GM13977 (cell line): ENCODE results near the gene CCDC24.

ENCODE experiments used
- DNase-seq: peaks from one replicate; pipeline ENCODE4 v3.0.0; 2012; ENCODE audit warnings: low spot score
- in situ Hi-C: fragments of 300-500 bp; cut with MboI; formaldehyde crosslinking; loops from one replicate; pipeline ENCODE4 v1.12.0; 2022; ENCODE audit warnings: low sequenced_read_pairs, low pct_unique_long_range_greater_than_20kb, mixed read lengths, inconsistent platforms; ENCODE audit not compliant: unreplicated experiment
- TF ChIP-seq, protein P1 (sequence below): IDR thresholded peaks from 2 replicates; pipeline ENCODE4 v1.5.1; 2012; ENCODE audit warnings: mild to moderate bottlenecking, control low read depth; ENCODE audit not compliant: insufficient read depth; ENCODE audit errors: extremely low read depth, missing control alignments

CCDC24 gene

DNA sequence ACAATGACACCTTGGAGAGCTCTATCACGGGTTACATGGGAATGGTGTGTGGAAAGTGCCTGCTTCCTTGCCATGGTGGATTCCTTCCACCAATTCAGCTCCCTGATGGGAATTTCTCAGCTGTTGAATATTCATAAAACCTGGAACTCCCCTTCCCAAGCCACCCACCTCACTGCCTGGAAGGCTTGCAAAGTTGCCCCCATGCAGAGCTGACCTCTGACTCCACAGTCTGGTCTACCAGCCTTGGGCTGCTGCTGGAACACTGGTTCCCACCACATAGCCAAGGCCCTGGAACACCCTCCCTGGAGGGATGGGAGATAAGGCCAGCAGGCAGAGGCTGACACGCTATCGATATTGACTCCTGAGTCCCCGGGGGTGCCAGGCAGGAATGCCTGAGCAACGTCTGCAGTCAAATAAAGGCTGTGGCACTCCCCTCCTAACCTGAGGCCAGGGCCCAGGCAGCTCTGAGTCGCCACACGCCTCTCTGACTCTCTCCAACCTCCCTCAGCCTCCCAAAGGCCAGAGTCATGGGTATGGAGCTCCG lies 8.8 kb downstream of the CCDC24 start:
- TF ChIP-seq, protein P1, sequence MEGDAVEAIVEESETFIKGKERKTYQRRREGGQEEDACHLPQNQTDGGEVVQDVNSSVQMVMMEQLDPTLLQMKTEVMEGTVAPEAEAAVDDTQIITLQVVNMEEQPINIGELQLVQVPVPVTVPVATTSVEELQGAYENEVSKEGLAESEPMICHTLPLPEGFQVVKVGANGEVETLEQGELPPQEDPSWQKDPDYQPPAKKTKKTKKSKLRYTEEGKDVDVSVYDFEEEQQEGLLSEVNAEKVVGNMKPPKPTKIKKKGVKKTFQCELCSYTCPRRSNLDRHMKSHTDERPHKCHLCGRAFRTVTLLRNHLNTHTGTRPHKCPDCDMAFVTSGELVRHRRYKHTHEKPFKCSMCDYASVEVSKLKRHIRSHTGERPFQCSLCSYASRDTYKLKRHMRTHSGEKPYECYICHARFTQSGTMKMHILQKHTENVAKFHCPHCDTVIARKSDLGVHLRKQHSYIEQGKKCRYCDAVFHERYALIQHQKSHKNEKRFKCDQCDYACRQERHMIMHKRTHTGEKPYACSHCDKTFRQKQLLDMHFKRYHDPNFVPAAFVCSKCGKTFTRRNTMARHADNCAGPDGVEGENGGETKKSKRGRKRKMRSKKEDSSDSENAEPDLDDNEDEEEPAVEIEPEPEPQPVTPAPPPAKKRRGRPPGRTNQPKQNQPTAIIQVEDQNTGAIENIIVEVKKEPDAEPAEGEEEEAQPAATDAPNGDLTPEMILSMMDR: no peak
- in situ Hi-C loops: no loop called here
- DNase-seq: no peak

DNA sequence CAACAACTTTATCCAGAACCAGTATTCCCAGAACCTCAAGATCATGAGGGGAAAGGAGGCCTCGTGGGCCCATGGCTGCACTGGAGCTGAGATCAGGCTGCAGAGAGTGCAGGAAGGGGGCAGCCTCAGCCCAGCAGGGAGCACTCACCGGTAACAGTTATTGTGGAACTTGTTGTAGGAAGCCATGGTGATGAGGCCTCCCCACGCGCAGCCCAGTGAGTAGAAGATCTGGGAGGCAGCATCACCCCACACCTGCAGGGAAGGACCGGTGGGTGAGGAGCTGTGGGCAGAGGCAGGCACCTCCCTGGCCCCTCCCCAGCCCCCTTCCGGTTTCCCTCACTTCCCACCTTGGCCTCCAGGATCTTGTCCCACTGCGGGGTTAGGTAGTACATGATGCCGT lies 10.8 kb downstream of the CCDC24 start:
- in situ Hi-C loops: no loop called here
- DNase-seq: no peak
- TF ChIP-seq, protein P1: no peak

DNA sequence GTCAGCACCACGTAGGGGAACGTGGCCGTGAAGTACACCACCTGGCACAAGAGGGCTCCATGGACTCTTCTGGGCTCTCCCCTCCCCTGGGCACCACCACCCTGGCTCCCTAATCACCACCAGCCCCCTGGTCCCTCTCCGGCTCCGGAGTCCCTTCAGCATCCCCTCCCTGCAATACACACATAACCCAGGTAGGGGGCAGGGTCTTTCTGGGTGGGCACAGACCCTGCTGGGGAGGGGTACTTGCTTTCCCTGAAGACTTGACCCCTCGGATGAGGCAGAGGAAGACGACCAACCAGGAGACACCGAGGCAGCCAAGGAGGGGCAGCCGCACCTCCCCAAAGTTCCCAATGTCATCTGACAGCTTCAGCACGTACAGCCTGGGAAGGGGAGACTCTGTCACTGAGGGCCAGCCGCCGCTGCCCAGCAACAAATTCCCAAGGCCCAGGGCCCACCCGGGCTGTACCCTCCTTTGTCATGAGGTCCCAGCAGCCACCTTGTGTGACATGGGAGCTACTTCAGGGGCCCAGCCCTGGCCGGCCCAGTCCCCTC lies 11.3 kb downstream of the CCDC24 start:
- no peak for DNase-seq
- TF ChIP-seq, protein P1: peak; percentile 0
- in situ Hi-C loops: no loop called here

DNA sequence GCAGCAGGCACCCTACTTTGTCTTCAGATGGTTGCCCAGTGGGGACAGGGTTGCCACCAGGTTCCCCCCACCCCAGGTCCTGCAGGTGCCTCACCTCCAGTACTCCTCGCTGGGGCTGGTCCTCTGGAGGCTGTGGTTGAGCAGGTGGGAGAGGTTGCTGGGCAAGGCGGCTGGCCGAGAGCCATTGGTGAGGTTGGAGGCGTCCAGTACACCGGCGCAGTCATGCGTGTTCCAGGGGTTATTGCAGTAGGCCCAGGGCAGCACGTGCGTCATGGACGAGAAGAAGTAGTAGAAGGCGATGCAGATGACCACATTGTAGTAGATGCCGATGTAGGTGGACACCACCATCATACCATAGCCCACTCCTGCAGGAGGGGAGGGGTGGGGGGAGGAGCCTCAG lies 16.9 kb downstream of the CCDC24 start:
- no peak for DNase-seq
- TF ChIP-seq, protein P1: no peak
- in situ Hi-C loops: no loop called here

DNA sequence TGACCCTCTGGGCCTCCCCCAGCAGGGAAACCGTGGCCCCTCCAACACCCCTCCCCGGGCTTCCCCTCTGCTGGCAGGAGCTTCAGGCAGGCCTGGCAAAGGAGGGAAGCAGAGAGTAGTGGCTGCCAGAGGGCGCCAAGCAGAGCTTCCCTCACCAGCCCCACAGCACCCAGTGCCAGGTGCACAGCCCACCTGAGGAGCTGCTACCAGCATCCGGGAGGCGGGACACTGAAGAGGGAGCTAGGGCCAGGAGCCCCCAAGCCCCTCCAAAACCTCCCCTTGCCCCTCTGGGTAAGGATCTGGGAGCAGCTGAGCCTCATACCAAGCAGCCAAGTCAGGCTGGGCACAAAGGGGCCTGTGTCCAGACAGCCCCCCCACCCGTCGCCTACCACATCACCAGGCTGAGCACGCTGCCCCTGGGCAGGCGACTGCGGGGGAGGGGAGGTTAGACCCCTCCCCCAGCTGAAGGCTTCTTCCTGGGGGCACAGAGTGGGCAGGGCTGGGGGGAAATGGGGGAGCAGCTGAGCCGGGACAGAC lies 19.6 kb downstream of the CCDC24 start:
- in situ Hi-C loops: no loop called here
- TF ChIP-seq, protein P1: no peak

DNA sequence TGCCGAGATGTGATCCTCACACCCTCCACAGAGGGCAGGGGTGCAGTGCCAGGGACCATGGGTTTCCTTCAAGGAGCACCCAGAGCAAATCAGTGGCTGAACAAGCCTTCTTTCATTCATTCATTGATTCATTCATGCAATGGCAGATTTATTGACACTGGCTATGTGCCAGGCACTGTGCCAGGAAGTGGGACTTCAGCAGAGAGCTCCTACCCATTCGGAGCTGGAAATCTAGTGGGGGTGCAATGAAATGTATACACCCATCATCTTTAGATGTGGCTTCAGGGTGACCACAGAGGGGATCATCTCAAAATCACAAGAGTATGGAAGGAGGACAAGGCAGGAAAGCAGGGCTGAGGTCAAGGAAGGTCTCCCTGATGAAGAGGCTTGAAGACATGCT lies 21.0 kb downstream of the CCDC24 start:
- in situ Hi-C loops: no loop called here
- no peak for DNase-seq
- TF ChIP-seq, protein P1: no peak

More for the DNA sequence above, 19.6 kb downstream of the CCDC24 start:
- DNase-seq: no peak
